MCF 10A (cell line): ENCODE results near the gene KLHL17. TPM values are rescaled to one million over a fixed set of nuclear protein-coding genes. Genes with fewer than 3 reads are reported as not detected.
A peak's percentile ranks its signal among the peaks of the same experiment; 100 is the strongest.

Source experiments
- BruUV-seq: library from RNA; stranded (reverse); fragments of 400-500 nt; replicated peaks from 2 replicates; lab custom pipeline; 2021; lab: Mats Ljungman, UMichigan
- CTCF ChIA-PET: fragments of 300-600 bp; sonication (Branson Sonifier 250); formaldehyde crosslinking; extraction: SDS; loops from one replicate; lab custom pipeline; 2021; ENCODE audit warnings: antibody characterized with exemption, inconsistent platforms; lab: Yijun Ruan, JAX
- POLR2A ChIA-PET: fragments of 300-600, 350-650 bp; sonication (Branson Sonifier 250); formaldehyde crosslinking; extraction: SDS; loops from one replicate; lab custom pipeline; 2020; ENCODE audit warnings: antibody characterized with exemption, inconsistent platforms; lab: Yijun Ruan, JAX
- DNase-seq: peaks from one replicate; pipeline ENCODE4 v3.0.0-alpha.2; 2018; ENCODE audit not compliant: unreplicated experiment
- H3K27ac Mint-ChIP-seq: one replicate; pipeline ENCODE4 v1.8.0; 2022; ENCODE audit warnings: mild to moderate bottlenecking, low read depth, mixed read lengths; ENCODE audit not compliant: unreplicated experiment
- H3K27me3 Mint-ChIP-seq: one replicate; pipeline ENCODE4 v1.8.0; 2022; ENCODE audit warnings: mixed read lengths; ENCODE audit not compliant: insufficient read depth, unreplicated experiment
- H3K36me3 Mint-ChIP-seq: one replicate; pipeline ENCODE4 v1.8.0; 2022; ENCODE audit warnings: mild to moderate bottlenecking, moderate library complexity, mixed read lengths; ENCODE audit not compliant: insufficient read depth, unreplicated experiment
- H3K4me1 Mint-ChIP-seq: one replicate; pipeline ENCODE4 v1.8.0; 2022; ENCODE audit warnings: mixed read lengths; ENCODE audit not compliant: insufficient read depth, unreplicated experiment
- H3K4me3 Mint-ChIP-seq: one replicate; pipeline ENCODE4 v1.8.0; 2022; ENCODE audit warnings: mild to moderate bottlenecking, moderate library complexity, mixed read lengths; ENCODE audit not compliant: unreplicated experiment
- H3K9me3 Mint-ChIP-seq: one replicate; pipeline ENCODE4 v1.8.0; 2022; ENCODE audit warnings: mixed read lengths; ENCODE audit not compliant: unreplicated experiment
- intact Hi-C: fragments of 100-400 bp; cut with micrococcal nuclease; formaldehyde crosslinking; loops from 2 replicates; pipeline ENCODE4 v1.14.1; 2022
- total RNA-seq: library from RNA; stranded (reverse); gene quantifications from 2 replicates; pipeline ENCODE4 v1.2.3, GENCODE V29; 2022
- TF ChIP-seq, protein P1 (sequence below): fragments of 200-600 bp; IDR thresholded peaks from one replicate; pipeline ENCODE4 v1.8.0; 2022; ENCODE audit warnings: antibody characterized with exemption, mild to moderate bottlenecking; ENCODE audit not compliant: unreplicated experiment

Gene KLHL17
- total RNA-seq, 1 experiment from 2014 or later = 15.1 TPM

GRCh38 chr1:920010-920409, 40.4 kb upstream of the KLHL17 start:
- TF ChIP-seq, protein P1, sequence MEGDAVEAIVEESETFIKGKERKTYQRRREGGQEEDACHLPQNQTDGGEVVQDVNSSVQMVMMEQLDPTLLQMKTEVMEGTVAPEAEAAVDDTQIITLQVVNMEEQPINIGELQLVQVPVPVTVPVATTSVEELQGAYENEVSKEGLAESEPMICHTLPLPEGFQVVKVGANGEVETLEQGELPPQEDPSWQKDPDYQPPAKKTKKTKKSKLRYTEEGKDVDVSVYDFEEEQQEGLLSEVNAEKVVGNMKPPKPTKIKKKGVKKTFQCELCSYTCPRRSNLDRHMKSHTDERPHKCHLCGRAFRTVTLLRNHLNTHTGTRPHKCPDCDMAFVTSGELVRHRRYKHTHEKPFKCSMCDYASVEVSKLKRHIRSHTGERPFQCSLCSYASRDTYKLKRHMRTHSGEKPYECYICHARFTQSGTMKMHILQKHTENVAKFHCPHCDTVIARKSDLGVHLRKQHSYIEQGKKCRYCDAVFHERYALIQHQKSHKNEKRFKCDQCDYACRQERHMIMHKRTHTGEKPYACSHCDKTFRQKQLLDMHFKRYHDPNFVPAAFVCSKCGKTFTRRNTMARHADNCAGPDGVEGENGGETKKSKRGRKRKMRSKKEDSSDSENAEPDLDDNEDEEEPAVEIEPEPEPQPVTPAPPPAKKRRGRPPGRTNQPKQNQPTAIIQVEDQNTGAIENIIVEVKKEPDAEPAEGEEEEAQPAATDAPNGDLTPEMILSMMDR = no peak
- H3K27ac Mint-ChIP-seq = no peak overlapping the region
- DNase-seq = no peak
- peaks cover 13% of the 10 kb centered on the region for H3K4me1 Mint-ChIP-seq
- H3K27me3 Mint-ChIP-seq = peaks cover 59% of the 10 kb centered on the region
- no TSS peak for BruUV-seq
- H3K4me3 Mint-ChIP-seq = no peak overlapping the region
- intact Hi-C loops = no loop called here
- ChIA-PET CTCF (interaction anchor here (0.6 to 1.6 kb wide), 5 partner anchors 15 to 402 kb away, joined by 3 to 8 read pairs (median 5); no protein-coding TSS in a partner anchor), POLR2A (interaction anchor here (0.8 to 1.0 kb wide), 3 partner anchors 8 to 14 kb away, joined by 3 to 5 read pairs (median 4); no protein-coding TSS in a partner anchor)
- H3K36me3 Mint-ChIP-seq = peaks cover 3% of the 10 kb centered on the region
- no peaks in the 10 kb centered on the region for H3K9me3 Mint-ChIP-seq

DNA sequence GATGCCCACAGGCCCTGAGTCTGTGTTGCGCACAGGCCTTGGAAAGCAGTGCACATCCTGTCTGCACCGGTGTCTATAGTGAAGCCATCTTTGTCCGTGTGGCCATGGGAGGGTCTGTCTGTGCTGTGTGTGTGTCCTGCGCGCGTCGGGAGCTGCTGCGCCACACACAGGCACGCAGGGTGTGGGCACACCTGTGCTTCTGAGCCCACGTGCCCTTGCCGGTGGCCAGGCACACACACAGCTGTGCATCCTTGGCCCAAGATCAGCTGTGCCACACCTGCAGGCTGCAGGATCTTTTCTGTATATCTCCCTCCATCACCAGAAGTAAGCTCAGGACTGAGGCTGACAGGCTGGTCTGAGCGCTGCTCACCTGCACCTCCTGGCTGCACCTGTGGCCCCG, 39.9 kb upstream of the KLHL17 start:
- no peaks in the 10 kb centered on the region for H3K36me3 Mint-ChIP-seq
- peaks cover 54% of the 10 kb centered on the region for H3K27me3 Mint-ChIP-seq
- H3K9me3 Mint-ChIP-seq = no peaks in the 10 kb centered on the region
- DNase-seq = no peak
- peaks cover 13% of the 10 kb centered on the region for H3K4me1 Mint-ChIP-seq
- ChIA-PET CTCF (interaction anchor here (0.6 to 1.6 kb wide), 6 partner anchors 16 to 401 kb away, joined by 3 to 8 read pairs (median 4); no protein-coding TSS in a partner anchor), POLR2A (interaction anchor here (0.8 to 1.0 kb wide), 3 partner anchors 8 to 14 kb away, joined by 3 to 5 read pairs (median 4); no protein-coding TSS in a partner anchor)
- BruUV-seq = no TSS peak
- no peak overlapping the region for H3K4me3 Mint-ChIP-seq
- no peak overlapping the region for H3K27ac Mint-ChIP-seq
- TF ChIP-seq, protein P1 = no peak
- intact Hi-C loops = no loop called here

- POLR2A ChIA-PET = interaction anchor here (0.8 to 1.0 kb wide), 3 partner anchors 9 to 15 kb away, joined by 3 to 5 read pairs (median 4); no protein-coding TSS in a partner anchor
- BruUV-seq = no TSS peak
- H3K9me3 Mint-ChIP-seq = no peaks in the 10 kb centered on the region
- peak overlapping the region; percentile 54 for H3K27ac Mint-ChIP-seq
- intact Hi-C loops = loop anchor here (1.0 kb wide), 1 partner anchor 17 kb away; no protein-coding TSS in a partner anchor
- DNase-seq = peak; percentile 72
- no peaks in the 10 kb centered on the region for H3K36me3 Mint-ChIP-seq
- H3K27me3 Mint-ChIP-seq = peaks cover 51% of the 10 kb centered on the region
- peaks cover 13% of the 10 kb centered on the region for H3K4me1 Mint-ChIP-seq
- TF ChIP-seq, protein P1 = peak; percentile 32
- CTCF ChIA-PET = interaction anchor here (0.6 to 1.6 kb wide), 4 partner anchors 16 to 55 kb away, joined by 3 to 8 read pairs (median 5); no protein-coding TSS in a partner anchor
- H3K4me3 Mint-ChIP-seq = no peak overlapping the region
Measured at GRCh38 chr1:921011-921837, 39.2 kb upstream of the KLHL17 start.
